HepG2 (cell line): ENCODE measurements around the gene ARHGEF39. TPM values are rescaled to one million over a fixed set of nuclear protein-coding genes. Genes with fewer than 3 reads are reported as not detected.

ENCODE experiments used
- FOXA3 ChIP-seq: IDR thresholded peaks from 2 replicates; pipeline ENCODE4 v1.6.1; 2016; ENCODE audit warnings: missing genetic modification reagents, missing compliant biosample characterization
- FOXO1 ChIP-seq: sonication (generic); formaldehyde crosslinking; IDR thresholded peaks from 2 replicates; pipeline ENCODE4 v1.4.0; 2020; ENCODE audit warnings: missing genetic modification reagents
- SKI ChIP-seq: fragments of 450-650 bp; IDR thresholded peaks from one replicate; pipeline ENCODE4 v1.6.1; 2018; ENCODE audit warnings: mild to moderate bottlenecking; ENCODE audit not compliant: partially characterized antibody
- ZMYM4 ChIP-seq: sonication (generic); formaldehyde crosslinking; IDR thresholded peaks from 2 replicates; pipeline ENCODE4 v1.8.1; 2023; ENCODE audit warnings: mild to moderate bottlenecking, missing genetic modification reagents
- ZNF24 ChIP-seq: fragments of 450-650 bp; IDR thresholded peaks from 2 replicates; pipeline ENCODE4 v1.6.1; 2017; ENCODE audit warnings: antibody characterized with exemption, mild to moderate bottlenecking
- ZNF281 ChIP-seq: sonication (generic); formaldehyde crosslinking; IDR thresholded peaks from 2 replicates; pipeline ENCODE4 v1.4.0; 2020; ENCODE audit warnings: missing genetic modification reagents, borderline replicate concordance
- ZNF547 ChIP-seq: sonication (generic); formaldehyde crosslinking; IDR thresholded peaks from 2 replicates; pipeline ENCODE4 v1.5.1; 2020; ENCODE audit warnings: mild to moderate bottlenecking, missing genetic modification reagents
- ZNF687 ChIP-seq: sonication (generic); formaldehyde crosslinking; IDR thresholded peaks from 2 replicates; pipeline ENCODE4 v1.5.1; 2020; ENCODE audit warnings: mild to moderate bottlenecking, missing genetic modification reagents, moderate library complexity
- polyA plus RNA-seq, 8 experiments: library from polyadenylated mRNA; depleted of rRNA in 3 of 8; stranded (reverse) in 7 of 8; unstranded in 1 of 8; fragments of >200 nt; fragmentation: Illumina TruSeq in 4 of 8; extraction: Trizol in 4 of 8; gene quantifications; 2 replicates each; pipeline versions ENCODE4 v1.2.1 to v1.2.3, GENCODE V29; 2011 to 2016; ENCODE audit warnings: low read depth in 4 of 8, missing spikeins in 1 of 8, mixed read lengths in 1 of 8; ENCODE audit not compliant: insufficient read depth in 1 of 8
- total RNA-seq, 5 experiments: library from RNA; depleted of rRNA; stranded (reverse); fragments of >200 nt; fragmentation: Illumina TruSeq; extraction: Trizol; gene quantifications; 2 replicates each; pipeline ENCODE4 v1.2.3, GENCODE V29; 2016; ENCODE audit warnings: low read depth in 1 of 5
- TF ChIP-seq, protein P1 (sequence below): sonication (generic); formaldehyde crosslinking; IDR thresholded peaks from 2 replicates; pipeline ENCODE4 v1.5.1; 2020; ENCODE audit warnings: mild to moderate bottlenecking, missing genetic modification reagents, borderline replicate concordance
- TF ChIP-seq, protein P2 (sequence below), 2 experiments: sonication (generic) in 1 of 2; formaldehyde crosslinking in 1 of 2; IDR thresholded peaks; 2 replicates each; pipeline versions ENCODE4 v1.5.1 to v1.6.1; 2011 to 2020; ENCODE audit warnings: borderline replicate concordance in 1 of 2, low read depth in 1 of 2, low read length in 1 of 2, mild to moderate bottlenecking in 1 of 2, missing genetic modification reagents in 1 of 2, moderate library complexity in 1 of 2
- TF ChIP-seq, protein P3 (sequence below): conservative IDR thresholded peaks from 2 replicates; pipeline ENCODE4 v1.6.1; 2018; ENCODE audit warnings: missing genetic modification reagents
- TF ChIP-seq, protein P4 (sequence below): sonication (generic); formaldehyde crosslinking; IDR thresholded peaks from 2 replicates; pipeline ENCODE4 v1.4.0; 2020; ENCODE audit warnings: missing genetic modification reagents

ARHGEF39 gene
- total and polyA plus RNA-seq, 2 of the 13 experiments (the other 11 are each of a cell fraction or from before 2014, with no cell fraction given): 11.2 to 12.3 TPM

DNA sequence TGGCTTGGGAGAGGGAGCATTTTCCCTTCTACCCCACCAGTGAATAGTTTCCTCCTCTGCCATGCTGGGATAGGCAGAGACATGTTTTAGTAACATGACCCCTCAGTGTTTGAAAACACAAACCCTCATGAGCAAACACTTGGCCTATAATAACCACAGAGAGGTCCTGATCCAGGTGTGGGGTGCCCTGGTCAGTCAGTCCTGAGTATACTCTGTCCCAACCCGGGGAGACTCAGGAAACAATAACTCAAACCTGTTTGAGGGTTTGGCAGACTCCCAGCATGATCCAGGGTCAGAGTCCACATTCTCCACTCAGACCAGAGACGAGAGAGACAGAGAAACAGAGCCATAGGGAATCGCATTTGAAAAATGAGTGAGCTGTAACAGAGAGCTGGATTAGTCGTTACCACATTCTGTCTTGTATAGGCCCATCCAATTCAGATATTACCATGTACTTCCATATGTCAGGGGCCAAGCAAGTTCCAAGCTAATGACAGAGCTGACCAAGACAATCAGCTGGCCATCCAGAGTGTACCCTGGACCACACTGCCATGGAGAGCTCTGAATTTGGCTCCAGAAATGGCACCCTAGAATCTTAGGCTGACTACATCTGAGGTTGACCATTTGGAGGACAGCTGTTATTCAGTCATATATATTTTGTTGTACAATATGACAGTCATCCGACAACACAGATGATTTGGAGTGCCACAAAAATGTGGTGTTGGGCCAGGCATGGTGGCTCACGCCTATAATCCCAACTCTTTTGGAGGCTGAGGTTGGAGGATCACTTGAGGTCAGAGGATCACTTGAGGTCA is 4.5 kb upstream of the ARHGEF39 start (continued):
- TF ChIP-seq FOXO1 (CRISPR knock-in tag): no peak
- no peak for TF ChIP-seq ZNF547 (CRISPR knock-in tag)
- TF ChIP-seq, protein P1, sequence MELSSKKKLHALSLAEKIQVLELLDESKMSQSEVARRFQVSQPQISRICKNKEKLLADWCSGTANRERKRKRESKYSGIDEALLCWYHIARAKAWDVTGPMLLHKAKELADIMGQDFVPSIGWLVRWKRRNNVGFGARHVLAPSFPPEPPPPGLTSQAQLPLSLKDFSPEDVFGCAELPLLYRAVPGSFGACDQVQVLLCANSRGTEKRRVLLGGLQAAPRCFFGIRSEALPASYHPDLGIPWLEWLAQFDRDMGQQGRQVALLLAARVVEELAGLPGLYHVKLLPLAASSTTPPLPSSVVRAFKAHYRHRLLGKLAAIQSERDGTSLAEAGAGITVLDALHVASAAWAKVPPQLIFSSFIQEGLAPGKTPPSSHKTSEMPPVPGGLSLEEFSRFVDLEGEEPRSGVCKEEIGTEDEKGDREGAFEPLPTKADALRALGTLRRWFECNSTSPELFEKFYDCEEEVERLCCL: no peak
- TF ChIP-seq SKI: peak; percentile 65
- no peak for TF ChIP-seq ZNF687 (CRISPR knock-in tag)
- TF ChIP-seq, protein P2, sequence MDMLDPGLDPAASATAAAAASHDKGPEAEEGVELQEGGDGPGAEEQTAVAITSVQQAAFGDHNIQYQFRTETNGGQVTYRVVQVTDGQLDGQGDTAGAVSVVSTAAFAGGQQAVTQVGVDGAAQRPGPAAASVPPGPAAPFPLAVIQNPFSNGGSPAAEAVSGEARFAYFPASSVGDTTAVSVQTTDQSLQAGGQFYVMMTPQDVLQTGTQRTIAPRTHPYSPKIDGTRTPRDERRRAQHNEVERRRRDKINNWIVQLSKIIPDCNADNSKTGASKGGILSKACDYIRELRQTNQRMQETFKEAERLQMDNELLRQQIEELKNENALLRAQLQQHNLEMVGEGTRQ (IDR thresholded peaks at IDR 0.05; ENCODE audit: low read depth, low read length): no peak
- TF ChIP-seq, protein P2 (CRISPR knock-in tag; IDR thresholded peaks at IDR 0.05; ENCODE audit: borderline replicate concordance): no peak
- no peak for TF ChIP-seq ZNF281 (CRISPR knock-in tag)
- peak; percentile 60 for TF ChIP-seq ZMYM4 (CRISPR knock-in tag)
- no peak for TF ChIP-seq ZNF24
- TF ChIP-seq, protein P3, sequence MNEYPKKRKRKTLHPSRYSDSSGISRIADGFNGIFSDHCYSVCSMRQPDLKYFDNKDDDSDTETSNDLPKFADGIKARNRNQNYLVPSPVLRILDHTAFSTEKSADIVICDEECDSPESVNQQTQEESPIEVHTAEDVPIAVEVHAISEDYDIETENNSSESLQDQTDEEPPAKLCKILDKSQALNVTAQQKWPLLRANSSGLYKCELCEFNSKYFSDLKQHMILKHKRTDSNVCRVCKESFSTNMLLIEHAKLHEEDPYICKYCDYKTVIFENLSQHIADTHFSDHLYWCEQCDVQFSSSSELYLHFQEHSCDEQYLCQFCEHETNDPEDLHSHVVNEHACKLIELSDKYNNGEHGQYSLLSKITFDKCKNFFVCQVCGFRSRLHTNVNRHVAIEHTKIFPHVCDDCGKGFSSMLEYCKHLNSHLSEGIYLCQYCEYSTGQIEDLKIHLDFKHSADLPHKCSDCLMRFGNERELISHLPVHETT (CRISPR knock-in tag): no peak
- TF ChIP-seq FOXA3 (CRISPR knock-in tag): peak; percentile 71
- TF ChIP-seq, protein P4, sequence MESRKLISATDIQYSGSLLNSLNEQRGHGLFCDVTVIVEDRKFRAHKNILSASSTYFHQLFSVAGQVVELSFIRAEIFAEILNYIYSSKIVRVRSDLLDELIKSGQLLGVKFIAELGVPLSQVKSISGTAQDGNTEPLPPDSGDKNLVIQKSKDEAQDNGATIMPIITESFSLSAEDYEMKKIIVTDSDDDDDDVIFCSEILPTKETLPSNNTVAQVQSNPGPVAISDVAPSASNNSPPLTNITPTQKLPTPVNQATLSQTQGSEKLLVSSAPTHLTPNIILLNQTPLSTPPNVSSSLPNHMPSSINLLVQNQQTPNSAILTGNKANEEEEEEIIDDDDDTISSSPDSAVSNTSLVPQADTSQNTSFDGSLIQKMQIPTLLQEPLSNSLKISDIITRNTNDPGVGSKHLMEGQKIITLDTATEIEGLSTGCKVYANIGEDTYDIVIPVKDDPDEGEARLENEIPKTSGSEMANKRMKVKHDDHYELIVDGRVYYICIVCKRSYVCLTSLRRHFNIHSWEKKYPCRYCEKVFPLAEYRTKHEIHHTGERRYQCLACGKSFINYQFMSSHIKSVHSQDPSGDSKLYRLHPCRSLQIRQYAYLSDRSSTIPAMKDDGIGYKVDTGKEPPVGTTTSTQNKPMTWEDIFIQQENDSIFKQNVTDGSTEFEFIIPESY: peak; percentile 70; the same call in 1 of the 2 replicates
